Measurements from ENCODE around the gene MUC6. TPM values are rescaled to one million over a fixed set of nuclear protein-coding genes. Genes with fewer than 3 reads are reported as not detected.
"Not testable (repeated sequence)": the region's sequence is repeated elsewhere in the genome, so short reads cannot be mapped to it uniquely, and the experiment has no call there.

MUC6 gene
- total RNA-seq, 1 donor from 2014 or later, result not detected

- ChIA-PET POLR2A (no interaction called here), CTCF (no interaction called here)
- H3K27me3 Mint-ChIP-seq, result no peaks in the 10 kb centered on the region
- no peak overlapping the region for H3K27ac Mint-ChIP-seq
- H3K4me1 Mint-ChIP-seq, result no peaks in the 10 kb centered on the region
- no peaks in the 10 kb centered on the region for H3K9me3 Mint-ChIP-seq
- no peak overlapping the region for H3K4me3 Mint-ChIP-seq
- ATAC-seq (ENCODE audit: low read depth) (no peak), DNase-seq (no peak)
- intact Hi-C loops (cut with micrococcal nuclease), result no loop called here
- H3K36me3 Mint-ChIP-seq (ENCODE audit: low read depth), result peaks cover 64% of the 10 kb centered on the region
- no peak for TF ChIP-seq CTCF (IDR thresholded peaks at IDR 0.05)
Observed at GRCh38 chr11:977830-978720, 58.4 kb downstream of the MUC6 start.

DNA sequence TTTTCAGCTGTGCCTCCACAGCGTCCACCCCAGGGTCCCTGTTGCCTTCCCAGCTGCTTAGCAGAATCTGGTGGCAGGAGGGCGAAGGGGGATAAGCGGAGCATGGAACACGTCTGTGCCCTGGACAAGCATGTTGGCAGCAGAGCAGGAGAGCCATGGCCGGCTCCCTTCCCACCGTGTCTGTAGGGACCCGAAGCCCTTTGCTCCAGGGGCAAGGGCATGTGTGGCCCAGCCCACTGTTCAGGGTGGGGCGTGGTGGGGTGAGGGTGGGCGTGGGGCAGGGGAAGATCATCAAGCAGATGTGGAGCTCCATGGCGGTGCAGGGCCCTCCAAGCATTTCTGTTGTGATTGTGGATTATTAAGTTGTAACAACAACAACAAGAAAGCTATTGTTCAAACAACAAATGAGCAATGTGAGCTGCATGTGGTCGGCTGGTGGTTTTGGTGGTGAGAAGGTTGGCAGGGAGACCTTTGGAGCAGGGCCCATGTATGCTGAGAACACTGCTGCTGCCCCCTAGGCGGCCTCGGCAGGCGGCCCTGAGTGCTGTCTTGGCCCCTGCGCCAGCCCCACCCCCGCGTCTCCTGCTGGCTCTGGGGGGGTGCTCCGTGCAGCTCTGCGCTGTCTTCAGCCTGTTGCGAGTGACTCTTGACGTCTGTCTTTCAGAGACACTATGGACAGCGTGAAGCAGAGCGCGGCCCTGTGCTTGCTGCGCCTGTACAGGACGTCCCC, 59.9 kb downstream of the MUC6 start:
- no peak overlapping the region for H3K4me3 Mint-ChIP-seq
- ChIA-PET POLR2A (no interaction called here), CTCF (no interaction called here)
- no peaks in the 10 kb centered on the region for H3K4me1 Mint-ChIP-seq
- H3K27me3 Mint-ChIP-seq, result no peaks in the 10 kb centered on the region
- intact Hi-C loops (cut with micrococcal nuclease), result no loop called here
- H3K36me3 Mint-ChIP-seq (ENCODE audit: low read depth), result peaks cover 71% of the 10 kb centered on the region
- no peak for TF ChIP-seq CTCF (IDR thresholded peaks at IDR 0.05)
- H3K9me3 Mint-ChIP-seq, result no peaks in the 10 kb centered on the region
- no peak for DNase-seq
- ATAC-seq (ENCODE audit: low read depth), result no peak
- H3K27ac Mint-ChIP-seq, result no peak overlapping the region

DNA sequence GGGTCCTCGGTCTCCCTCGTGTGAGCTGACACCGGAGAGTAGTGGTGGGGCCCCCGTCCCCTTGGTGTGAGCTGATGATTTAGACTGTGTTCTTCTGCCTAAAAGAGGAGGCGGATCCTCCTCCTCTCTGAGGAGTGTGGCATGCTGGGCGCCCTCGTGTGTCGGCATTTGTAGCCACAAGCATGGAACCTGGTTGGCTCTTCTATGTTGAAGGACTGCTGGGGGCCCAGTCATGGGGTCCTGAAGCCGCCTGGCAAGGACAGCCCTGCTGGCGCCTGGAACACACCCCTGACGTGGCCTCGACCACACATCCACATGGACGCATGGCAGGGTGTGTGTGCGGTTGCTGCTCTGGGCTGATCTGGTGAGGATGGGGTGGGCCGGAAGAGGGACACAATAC, 60.7 kb downstream of the MUC6 start:
- Mint-ChIP-seq H3K36me3 (ENCODE audit: low read depth) (peaks cover 70% of the 10 kb centered on the region), H3K9me3 (no peaks in the 10 kb centered on the region), H3K27ac (no peak overlapping the region), H3K4me3 (no peak overlapping the region), H3K4me1 (peaks cover 5% of the 10 kb centered on the region), H3K27me3 (no peaks in the 10 kb centered on the region)
- no peak for TF ChIP-seq CTCF (IDR thresholded peaks at IDR 0.05)
- POLR2A ChIA-PET, result no interaction called here
- intact Hi-C loops (cut with micrococcal nuclease), result no loop called here
- ATAC-seq (ENCODE audit: low read depth) (no peak), DNase-seq (no peak)
- CTCF ChIA-PET, result interaction anchor here (0.7 kb wide), 1 partner anchor 1425 kb away, joined by 3 read pairs; the partner anchor contains the start of gene TSSC4

- intact Hi-C loops (cut with micrococcal nuclease); H3K4me3 Mint-ChIP-seq; H3K27ac Mint-ChIP-seq; POLR2A ChIA-PET; H3K4me1 Mint-ChIP-seq; DNase-seq; ATAC-seq (ENCODE audit: low read depth); H3K9me3 Mint-ChIP-seq; H3K27me3 Mint-ChIP-seq: not testable (repeated sequence)
- peaks cover 71% of the 10 kb centered on the region for H3K36me3 Mint-ChIP-seq (ENCODE audit: low read depth)
- CTCF ChIA-PET, result interaction anchor here (0.7 kb wide), 1 partner anchor 1425 kb away, joined by 3 read pairs; the partner anchor contains the start of gene TSSC4
Observed at GRCh38 chr11:975376-975775, 61.1 kb downstream of the MUC6 start.

DNA sequence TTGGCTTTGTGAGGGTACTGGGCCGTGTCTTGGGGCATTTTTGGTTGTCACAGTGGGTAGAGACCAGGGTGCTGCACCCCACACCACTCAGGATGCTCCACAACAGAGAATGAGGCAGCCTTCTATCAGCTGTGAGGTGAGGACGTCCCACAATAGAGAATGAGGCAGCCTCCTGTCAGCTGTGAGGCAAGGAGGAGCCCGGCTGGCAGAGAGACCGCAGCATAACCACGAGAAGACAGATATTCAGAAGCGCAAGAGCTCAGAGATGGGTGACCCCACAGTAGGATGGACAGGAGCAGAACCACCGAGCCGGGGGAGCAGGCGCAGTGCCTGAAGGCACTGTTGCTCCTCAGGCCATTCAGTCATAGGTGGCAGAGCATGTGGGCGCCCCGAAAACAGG, 63.3 kb downstream of the MUC6 start:
- no peak for ATAC-seq (ENCODE audit: low read depth)
- Mint-ChIP-seq H3K4me3 (no peak overlapping the region), H3K27ac (no peak overlapping the region), H3K36me3 (ENCODE audit: low read depth) (peaks cover 68% of the 10 kb centered on the region), H3K27me3 (no peaks in the 10 kb centered on the region), H3K9me3 (no peaks in the 10 kb centered on the region), H3K4me1 (peaks cover 18% of the 10 kb centered on the region)
- ChIA-PET POLR2A (no interaction called here), CTCF (no interaction called here)
- no peak for TF ChIP-seq CTCF (IDR thresholded peaks at IDR 0.05)
- intact Hi-C loops (cut with micrococcal nuclease), result no loop called here
- no peak for DNase-seq

All from activated B cell treated with CpG ODN at 0.5 μM for 24 hours (primary cell).